Activated CD4-positive, alpha-beta T cell treated with anti-CD3 and anti-CD28 coated beads, Interleukin-2, Interleukin-4, amounts not matched to agents 100 ng/mL and 50 ng/mL, durations not matched to agents 16 hours and 8 hours (primary cell): Measurements from ENCODE around the gene HMOX2.

Experiments used
- DNase-seq: peaks from one replicate; pipeline ENCODE4 v3.0.0-alpha.2; 2020; ENCODE audit warnings: low spot score

HMOX2 gene

DNA sequence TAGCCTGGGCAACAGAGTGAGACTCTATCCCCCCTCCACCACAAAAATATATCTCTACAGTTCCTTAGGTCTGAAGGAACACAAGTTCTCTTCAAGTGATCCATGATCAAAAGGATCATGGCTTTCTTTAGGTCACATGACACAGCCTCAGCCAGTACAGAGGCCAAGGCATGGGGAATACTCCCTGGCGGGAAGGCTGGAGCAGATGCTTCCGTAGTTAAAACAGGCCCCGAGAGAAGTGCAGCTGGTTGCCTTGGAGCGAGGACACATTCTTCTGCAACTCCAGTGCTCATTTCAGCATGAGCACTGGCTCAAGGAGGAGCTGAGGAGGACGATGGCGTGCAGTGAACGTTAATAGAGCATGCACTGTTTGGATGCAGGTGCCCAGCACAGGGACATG lies 48.9 kb downstream of the HMOX2 start:
- DNase-seq: no peak

- DNase-seq: no peak
Observed at GRCh38 chr16:4525634-4526277, 49.6 kb downstream of the HMOX2 start.

DNA sequence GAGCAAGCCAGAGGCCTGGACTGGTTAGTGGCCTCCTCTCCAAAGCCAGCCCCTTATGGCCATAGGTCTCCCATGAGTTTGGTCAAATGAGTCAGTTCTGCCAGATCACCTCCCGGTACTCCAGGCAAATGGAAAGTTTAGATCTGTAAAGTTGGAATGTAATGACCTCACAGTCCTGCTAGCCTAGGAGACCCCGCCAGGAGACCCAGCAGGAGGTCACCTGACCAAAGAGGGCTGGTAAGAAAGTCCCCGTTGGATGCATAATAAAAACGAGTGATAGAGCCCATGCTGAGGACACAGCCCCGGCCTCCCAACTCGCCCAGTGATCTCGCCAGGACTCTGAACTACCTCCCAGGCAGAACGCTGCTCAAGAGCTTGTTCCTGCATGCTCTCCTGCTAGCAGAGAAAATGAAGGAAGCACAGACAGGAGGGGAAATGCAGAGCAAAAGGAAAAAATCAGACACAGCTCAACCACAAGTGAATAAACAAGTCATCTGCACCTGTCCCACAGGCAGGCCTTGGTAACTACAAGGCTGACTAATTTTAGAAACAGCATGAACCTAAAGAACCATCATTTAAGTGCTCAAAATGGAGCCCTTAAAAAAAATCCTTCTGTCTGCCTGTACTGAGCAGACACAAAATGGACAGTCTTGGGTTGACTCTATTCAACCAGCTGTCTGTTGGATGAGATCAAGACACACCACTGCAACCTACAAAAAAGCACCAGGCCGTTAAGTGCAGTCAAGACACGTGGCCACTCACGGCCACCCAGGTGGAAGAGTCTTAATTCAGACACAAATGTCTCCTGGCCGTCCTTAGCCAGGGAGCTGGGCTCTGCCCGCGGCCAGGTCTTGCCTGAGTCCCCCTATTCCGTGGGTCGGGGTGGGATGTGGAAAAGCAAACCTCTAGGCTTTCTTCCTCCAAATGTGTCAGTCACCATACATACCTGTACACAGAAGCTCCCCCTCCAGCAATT lies 53.2 kb downstream of the HMOX2 start:
- DNase-seq: peak; percentile 55

- no peak for DNase-seq
Observed at GRCh38 chr16:4531811-4532210, 55.6 kb downstream of the HMOX2 start.

DNA sequence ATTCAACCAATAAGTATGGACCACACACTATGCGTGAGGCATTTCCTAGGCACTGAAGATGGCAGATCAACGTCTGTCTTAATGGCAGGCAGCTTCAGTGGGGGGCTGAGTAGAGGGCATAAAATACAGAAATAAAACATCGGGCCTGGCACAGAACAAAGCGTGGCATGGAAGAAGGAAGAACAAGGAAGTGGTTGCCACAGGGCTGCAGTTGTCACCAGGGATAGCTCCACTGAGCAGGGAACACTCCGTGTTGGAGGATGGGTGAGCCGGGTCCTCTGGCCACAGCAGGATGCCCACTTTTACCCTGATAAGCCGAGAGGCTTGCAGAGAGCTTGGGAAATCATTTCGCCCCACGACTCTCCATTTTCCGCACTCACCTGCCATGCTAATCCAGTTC lies 56.0 kb downstream of the HMOX2 start:
- DNase-seq: no peak

DNA sequence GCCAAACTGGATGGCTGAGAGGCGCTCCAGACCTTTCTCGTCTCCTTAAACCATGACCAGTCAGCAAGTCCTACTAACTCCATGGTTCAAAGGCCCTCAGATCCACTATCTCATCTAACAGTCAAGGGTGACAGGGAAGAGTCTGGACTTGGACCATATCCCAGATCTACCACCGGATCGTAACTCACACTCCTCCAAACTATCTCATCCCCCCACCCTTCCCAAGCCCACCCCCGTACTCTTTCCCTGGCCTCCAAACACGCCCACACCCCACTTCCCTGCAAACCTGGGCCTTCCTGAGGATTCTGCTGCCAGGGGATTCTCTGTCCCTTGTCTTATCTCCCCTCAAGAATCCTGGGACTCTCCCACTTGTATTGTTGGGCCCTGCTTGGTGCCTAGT lies 57.3 kb downstream of the HMOX2 start:
- no peak for DNase-seq

DNA sequence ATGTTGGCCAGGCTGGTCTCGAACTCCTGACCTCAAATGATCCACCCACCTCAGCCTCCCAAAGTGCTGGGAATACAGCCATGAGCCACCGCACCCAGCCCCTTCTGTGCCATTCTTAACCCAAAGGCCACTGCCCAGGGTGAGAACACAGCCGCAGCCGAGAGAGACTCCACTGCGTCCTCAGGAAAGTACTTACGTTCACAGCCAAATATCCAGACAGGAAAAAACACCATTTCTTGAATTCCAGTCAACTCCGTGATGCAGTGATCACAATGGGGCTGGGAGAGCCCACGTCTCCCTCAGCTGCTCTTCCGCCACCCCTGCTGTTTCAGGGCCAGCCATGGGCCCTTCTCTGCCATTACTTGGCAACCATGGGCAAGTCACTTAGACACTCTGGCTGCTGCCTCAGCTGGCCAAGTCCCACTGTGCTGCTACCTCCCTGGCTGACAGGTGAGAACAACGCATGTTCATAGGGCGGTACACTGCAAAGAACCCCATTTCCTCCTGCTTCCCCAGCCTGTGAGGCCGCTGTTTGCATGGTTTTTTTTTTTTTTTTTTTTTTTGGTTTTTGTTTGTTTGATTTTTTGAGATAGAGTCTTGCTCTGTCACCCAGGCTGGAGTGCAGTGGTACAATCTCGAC lies 58.1 kb downstream of the HMOX2 start:
- no peak for DNase-seq

- DNase-seq: peak; percentile 49
Observed at GRCh38 chr16:4535627-4536108, 59.5 kb downstream of the HMOX2 start.

DNA sequence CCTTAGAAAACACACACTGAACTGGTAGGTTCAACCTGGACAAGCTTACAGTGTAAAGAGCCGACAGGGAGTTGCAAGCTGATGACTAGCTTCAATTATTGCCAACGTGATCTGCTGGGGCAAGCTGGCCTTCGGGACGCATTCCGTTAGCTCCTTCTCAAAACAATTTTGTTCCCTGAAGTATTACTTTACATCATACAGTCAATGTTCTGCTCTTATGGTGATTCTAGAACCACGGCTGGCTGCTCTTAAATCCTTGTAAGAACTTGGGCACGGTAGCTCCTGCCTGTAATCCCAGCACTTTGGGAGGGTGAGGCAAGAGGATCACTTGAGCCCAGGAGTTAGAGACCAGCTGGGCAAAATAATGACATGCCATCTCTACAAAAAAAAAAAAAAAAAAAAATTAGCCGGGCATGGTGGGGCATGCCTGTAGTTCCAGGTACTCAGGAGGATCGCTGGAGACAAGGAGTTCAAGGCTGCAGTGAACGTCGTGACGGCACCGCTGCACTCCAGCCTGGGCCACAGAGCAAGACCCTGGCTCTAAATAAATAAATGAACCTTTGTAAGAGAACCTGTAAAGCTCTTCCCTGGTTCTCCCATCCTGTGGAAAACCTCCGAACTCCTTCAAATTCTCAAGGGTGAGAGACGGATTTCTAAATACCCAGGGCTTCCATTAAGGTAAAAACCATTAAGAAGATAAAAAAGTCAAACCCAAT lies 60.4 kb downstream of the HMOX2 start:
- DNase-seq: no peak

- DNase-seq: no peak
Observed at GRCh38 chr16:4537376-4538343, 61.5 kb downstream of the HMOX2 start.

DNA sequence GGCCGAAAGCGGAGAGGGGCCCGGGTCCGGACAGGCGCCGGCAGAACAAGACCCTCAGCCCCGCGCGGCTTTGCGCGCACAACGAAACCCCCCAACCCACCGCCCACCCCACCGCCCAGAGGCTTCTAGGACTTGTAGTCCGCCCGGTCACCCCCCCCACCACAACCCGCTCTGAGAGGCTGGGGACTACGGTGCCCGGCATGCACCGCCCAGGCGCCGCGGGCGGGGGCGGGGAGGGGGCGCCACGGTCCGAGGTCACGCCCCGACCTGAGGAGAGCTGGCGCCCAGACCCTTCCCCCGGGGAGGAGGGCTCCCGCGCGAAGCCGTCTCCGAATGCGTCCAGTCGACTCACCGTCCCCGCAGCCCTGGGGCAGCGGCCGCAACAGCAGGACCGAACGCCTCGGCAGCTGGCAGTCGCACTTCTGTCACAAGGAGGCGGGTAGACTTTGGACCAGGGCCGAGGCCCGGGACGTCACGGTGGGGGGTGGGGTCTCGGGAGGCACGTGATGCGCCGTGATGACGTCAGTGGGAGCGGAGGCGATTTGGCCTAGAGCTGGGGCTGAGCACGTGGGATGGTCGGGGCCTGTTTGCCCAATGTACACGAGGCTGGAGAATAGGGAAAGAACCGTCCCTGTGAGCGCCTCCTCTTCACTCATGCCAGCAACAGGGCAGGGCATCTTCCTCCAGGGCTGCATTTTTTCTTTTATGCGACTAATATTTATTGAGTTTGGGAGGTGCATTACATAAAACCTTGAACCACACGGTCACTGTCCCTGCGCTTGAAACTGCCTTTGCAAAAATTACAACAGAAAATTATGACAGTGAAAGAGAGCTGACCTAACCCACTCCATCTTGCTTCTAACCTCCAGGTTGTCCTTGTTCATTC lies 62.4 kb downstream of the HMOX2 start, which contains the start of gene CDIP1:
TSS of gene CDIP1 (minus strand) at position 424 of the 886 bp plus-strand sequence. CDS start 24,643 bp downstream, outside the sequence.
- DNase-seq: peak; percentile 96

DNA sequence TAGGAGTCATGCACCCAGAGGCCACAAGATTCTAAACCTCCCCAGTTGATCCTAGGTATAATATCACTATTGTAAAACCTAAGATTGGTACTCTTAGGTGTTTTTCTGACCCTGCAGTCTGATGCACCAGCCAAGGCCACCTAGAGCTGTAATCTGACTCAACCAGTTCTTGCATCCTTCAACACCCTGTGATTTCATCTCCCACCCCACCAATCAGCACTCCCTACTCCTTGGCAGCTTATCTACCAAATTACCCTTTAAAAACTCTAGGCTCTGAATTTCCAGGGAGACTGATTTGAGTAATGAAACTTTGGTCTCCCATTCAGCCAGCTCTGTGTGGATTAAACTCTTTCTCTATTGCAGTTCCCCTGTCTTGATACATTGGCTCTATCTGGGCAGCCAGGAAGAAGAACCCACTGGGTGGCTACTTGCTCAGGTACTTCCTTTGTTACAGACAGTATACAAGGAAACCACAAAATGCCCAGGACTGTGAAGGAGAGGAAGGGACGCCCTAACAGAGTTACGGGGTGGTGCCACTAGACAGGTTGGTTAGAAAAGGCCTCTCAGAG lies 63.6 kb downstream of the HMOX2 start:
- no peak for DNase-seq

DNA sequence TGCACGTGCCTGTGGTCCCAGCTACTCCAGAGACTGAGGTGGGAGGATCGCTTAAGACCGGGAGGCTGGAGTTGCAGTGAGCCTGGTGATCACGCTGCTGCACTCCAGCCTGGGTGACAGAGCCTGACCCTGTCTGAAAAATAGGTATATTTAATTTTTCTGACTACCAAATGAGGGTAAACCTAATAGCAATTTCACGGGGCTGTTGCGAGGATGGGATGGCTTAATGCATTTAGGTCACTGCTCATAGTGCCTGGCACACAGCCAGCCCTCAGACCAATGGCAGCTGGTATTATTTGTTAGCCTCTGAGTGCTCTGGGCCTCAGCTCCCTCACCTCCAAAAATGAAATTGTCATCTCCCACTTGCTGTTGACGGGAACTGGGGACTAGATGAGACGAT lies 68.3 kb downstream of the HMOX2 start:
- no peak for DNase-seq

- no peak for DNase-seq
Observed at GRCh38 chr16:4548124-4548523, 71.9 kb downstream of the HMOX2 start.

- DNase-seq: no peak
Observed at GRCh38 chr16:4550591-4550990, 74.4 kb downstream of the HMOX2 start.

DNA sequence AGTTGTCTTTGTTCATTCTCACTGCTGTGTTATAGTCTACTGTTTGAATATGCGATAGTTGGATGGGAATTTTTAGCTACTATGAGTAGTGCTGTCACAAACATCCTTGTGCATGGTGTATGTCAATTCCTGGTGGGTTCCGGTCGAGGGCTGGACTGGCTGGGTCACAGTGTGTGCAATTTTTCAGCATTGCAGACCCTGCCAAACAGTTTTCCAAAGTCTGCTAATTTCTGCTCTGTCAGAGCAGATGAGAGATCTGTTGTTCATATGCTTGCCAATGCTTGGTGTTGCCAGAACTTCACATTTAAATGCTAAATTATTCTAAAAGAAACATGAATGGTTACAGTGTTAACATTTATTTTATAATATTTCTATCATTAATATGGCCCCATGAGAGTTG lies 76.3 kb downstream of the HMOX2 start:
- DNase-seq: no peak

DNA sequence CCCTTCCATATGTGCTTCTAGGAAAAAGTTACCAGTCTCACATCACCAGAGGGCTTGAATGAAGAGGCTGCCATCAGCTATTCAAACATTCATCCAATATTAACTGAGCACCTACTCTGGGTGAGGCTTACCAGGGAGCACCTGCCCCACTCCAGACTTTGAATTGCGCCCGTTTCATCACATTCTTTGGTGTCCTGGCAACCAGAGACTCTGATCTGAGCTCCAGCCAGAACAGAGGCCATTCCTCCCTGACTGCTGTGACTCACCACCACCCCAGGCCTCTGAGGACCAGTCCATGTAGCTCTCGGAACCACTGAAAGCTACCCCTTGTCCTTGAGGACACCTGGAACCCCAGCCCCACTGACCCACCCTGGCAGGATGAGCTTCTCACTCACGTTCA lies 79.9 kb downstream of the HMOX2 start, which contains the start of gene C16orf96:
TSS of gene C16orf96 (plus strand) at position 229 of the 400 bp plus-strand sequence. CDS start at position 379, 150 bp downstream.
- DNase-seq: no peak

DNA sequence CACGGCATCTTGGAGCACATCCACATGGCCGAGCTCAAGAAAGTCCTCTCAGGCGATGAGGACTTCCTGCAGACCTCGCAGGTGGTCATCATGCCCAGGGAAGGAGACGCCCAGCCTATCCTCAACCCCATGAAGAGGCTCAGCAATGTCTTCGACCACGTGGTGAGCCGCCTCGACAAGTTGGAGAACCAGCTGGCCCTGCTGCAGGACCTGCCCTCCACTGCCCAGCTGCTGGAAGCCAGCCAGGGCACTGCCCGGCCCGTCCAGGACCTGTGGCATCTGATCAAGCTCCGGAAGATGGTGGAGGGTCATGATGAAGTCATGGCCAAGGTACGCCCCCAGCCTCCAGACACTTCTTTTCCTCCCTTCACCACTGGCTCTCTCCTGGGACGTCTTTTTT lies 80.4 kb downstream of the HMOX2 start:
- DNase-seq: no peak

GRCh38 chr16:4557973-4558372 lies 81.8 kb downstream of the HMOX2 start:
- no peak for DNase-seq
